ENCODE results near the gene PTPN14. TPM values are rescaled to one million over a fixed set of nuclear protein-coding genes. Genes with fewer than 3 reads are reported as not detected.

The PTPN14 gene
- total RNA-seq, 1 donor from 2014 or later, result 43.7 TPM

DNA sequence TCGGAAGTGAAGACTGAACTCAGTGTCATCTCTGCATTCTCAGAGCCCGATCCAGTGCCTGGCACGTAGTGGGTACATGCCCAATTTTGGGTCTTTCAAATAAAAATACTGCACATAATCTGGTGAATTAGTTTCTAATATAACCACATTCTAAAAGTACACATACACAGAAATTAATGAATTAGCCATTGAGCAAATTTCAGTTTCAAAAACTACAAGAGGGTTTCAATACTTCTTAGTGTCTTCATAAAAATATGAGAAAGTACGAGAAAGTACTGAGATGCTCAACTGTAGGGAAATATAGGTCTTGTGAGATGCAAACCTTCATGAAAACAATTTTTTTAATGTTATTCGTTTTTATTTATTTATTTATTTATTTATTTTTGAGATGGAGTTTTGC is 183.6 kb downstream of the PTPN14 start:
- no peak for DNase-seq
- H3K27me3 ChIP-seq, result no peaks in the 10 kb centered on the region
- H3K9me3 ChIP-seq, result no peaks in the 10 kb centered on the region
- H3K4me1 ChIP-seq, result no peaks in the 10 kb centered on the region
- no peak for ATAC-seq
- intact Hi-C loops (cut with DNase I), result no loop called here
- TF ChIP-seq, protein P1, sequence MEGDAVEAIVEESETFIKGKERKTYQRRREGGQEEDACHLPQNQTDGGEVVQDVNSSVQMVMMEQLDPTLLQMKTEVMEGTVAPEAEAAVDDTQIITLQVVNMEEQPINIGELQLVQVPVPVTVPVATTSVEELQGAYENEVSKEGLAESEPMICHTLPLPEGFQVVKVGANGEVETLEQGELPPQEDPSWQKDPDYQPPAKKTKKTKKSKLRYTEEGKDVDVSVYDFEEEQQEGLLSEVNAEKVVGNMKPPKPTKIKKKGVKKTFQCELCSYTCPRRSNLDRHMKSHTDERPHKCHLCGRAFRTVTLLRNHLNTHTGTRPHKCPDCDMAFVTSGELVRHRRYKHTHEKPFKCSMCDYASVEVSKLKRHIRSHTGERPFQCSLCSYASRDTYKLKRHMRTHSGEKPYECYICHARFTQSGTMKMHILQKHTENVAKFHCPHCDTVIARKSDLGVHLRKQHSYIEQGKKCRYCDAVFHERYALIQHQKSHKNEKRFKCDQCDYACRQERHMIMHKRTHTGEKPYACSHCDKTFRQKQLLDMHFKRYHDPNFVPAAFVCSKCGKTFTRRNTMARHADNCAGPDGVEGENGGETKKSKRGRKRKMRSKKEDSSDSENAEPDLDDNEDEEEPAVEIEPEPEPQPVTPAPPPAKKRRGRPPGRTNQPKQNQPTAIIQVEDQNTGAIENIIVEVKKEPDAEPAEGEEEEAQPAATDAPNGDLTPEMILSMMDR (IDR thresholded peaks at IDR 0.05), result no peak
- H3K36me3 ChIP-seq, result peaks cover 13% of the 10 kb centered on the region
- H3K4me3 ChIP-seq, result no peak overlapping the region
- no peak overlapping the region for H3K27ac ChIP-seq

DNA sequence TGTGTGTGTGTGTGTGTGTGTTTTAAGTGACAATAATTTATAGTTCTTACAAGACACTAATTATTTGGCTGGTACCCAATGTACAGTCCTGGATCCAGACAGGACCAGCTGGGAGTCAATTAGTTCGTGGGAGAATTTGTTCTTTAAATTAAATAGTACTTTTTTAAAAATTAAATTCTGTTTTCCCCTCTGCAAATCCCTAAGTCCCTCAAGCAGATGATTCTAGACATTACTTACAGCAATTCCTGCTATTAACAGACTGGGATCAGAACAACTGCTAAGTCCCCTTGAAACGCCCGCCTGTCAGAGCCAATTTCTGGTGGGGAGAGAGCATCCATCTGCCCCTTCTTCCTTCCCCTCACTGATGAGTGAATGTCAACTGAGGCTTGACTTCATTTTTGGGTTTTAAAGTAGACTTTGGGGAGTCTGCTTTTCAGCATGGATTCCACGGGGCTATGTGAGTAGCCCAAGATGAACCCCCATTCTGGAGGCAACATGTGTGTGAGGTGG is 186.6 kb downstream of the PTPN14 start:
- no peaks in the 10 kb centered on the region for H3K4me1 ChIP-seq
- intact Hi-C loops (cut with DNase I), result no loop called here
- H3K9me3 ChIP-seq, result no peaks in the 10 kb centered on the region
- no peak overlapping the region for H3K4me3 ChIP-seq
- H3K27me3 ChIP-seq, result no peaks in the 10 kb centered on the region
- peaks cover 8% of the 10 kb centered on the region for H3K36me3 ChIP-seq
- no peak for DNase-seq
- ATAC-seq, result no peak
- TF ChIP-seq, protein P1 (IDR thresholded peaks at IDR 0.05), result no peak
- no peak overlapping the region for H3K27ac ChIP-seq

DNA sequence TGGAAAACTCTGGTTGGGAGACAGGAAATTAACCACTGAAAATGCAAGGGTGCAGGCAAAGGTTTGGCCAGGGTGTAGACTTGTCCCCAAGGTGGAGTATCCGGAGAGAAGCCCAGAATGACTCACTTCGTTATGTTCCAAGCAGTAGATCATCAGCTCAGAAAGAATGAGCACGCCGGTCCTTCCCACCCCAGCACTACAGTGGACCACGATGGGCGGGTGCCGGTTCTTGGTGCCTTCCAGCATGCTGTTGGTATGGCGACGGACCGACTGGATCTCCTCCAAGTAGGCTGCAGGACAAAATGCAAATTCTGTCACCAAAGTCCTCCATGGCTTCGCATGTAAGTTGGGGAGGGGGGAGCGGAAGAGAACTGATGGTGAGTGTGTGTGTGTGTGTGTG is 187.0 kb downstream of the PTPN14 start:
- Histone ChIP-seq H3K27ac (no peak overlapping the region), H3K4me3 (no peak overlapping the region), H3K27me3 (no peaks in the 10 kb centered on the region), H3K36me3 (peaks cover 13% of the 10 kb centered on the region), H3K9me3 (no peaks in the 10 kb centered on the region), H3K4me1 (no peaks in the 10 kb centered on the region)
- TF ChIP-seq, protein P1 (IDR thresholded peaks at IDR 0.05), result no peak
- no peak for DNase-seq
- ATAC-seq, result no peak
- intact Hi-C loops (cut with DNase I), result no loop called here

DNA sequence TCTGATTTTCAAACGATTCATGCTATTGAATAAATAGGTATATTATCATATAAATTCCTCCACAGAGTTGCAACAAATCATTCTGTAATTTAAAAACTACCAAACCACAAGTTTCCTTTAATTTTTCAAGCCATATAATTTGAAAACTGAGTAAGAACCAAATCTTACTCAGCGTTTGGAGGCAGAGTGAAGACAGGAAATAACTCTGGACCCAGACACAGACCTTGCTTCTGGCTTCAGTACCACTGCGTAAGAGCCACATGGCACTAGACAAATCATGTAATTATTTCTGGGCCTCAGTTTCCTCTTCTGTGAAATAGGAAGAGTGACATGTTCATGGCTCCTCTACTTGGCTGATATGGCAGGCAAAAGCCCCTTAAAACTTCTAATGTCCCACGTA is 188.0 kb downstream of the PTPN14 start:
- Histone ChIP-seq H3K27me3 (no peaks in the 10 kb centered on the region), H3K27ac (no peak overlapping the region), H3K36me3 (peaks cover 13% of the 10 kb centered on the region), H3K4me1 (no peaks in the 10 kb centered on the region), H3K4me3 (no peak overlapping the region), H3K9me3 (no peaks in the 10 kb centered on the region)
- no peak for DNase-seq
- intact Hi-C loops (cut with DNase I), result no loop called here
- TF ChIP-seq, protein P1 (IDR thresholded peaks at IDR 0.05), result no peak
- ATAC-seq, result no peak

DNA sequence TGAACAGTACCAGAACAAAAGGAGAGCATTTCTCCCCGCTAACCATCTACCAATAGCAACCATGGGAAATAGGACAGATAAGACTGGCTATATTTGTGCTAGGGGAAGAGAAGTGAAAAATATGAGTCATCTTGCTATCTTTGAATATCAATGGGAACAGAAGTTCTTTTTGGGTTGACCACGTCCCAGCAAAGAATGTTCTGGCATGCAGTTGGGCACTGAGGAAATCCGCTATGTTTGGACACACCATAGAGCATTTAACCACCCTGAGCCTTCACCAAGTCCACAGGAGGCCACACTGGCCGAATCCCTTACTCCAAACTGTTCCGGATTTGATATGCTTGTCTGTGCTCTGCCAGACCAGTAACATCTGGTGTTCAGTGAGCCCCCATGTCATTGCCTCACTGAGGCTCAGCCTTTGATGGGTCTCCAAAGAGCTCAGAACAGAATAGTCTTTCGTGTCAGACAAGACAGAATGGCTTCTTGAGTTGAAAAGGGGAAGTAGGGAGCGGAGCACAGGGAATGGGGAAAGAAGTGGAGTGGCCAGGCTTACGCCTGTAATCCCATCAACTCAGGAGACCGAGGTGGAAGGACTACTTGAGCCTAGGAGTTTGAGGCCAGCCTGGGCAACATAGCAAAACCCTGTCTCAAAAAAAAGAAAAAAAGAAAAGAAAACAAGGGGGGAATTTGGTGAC is 189.1 kb downstream of the PTPN14 start:
- H3K27me3 ChIP-seq, result no peaks in the 10 kb centered on the region
- ATAC-seq, result peak; percentile 70
- H3K9me3 ChIP-seq, result no peaks in the 10 kb centered on the region
- DNase-seq, result no peak
- no peaks in the 10 kb centered on the region for H3K4me1 ChIP-seq
- no peak overlapping the region for H3K4me3 ChIP-seq
- H3K27ac ChIP-seq, result no peak overlapping the region
- TF ChIP-seq, protein P1 (IDR thresholded peaks at IDR 0.05), result no peak
- H3K36me3 ChIP-seq, result peaks cover 15% of the 10 kb centered on the region
- intact Hi-C loops (cut with DNase I), result no loop called here

All from upper lobe of right lung (tissue), 1 donor.